Measurements from ENCODE around the gene SETBP1. TPM values are rescaled to one million over a fixed set of nuclear protein-coding genes. Genes with fewer than 3 reads are reported as not detected.
A peak's percentile ranks its signal among the peaks of the same experiment; 100 is the strongest.

SETBP1 gene
- total and polyA plus RNA-seq, 9 of the 15 experiments (the other 6 are each of a cell fraction or from before 2014, with no cell fraction given) = under 0.01 to 0.13 (median 0.04) TPM

GRCh38 chr18:45056926-45057325 is 376.2 kb downstream of the SETBP1 start:
- in situ Hi-C loops (cut with MboI) (no loop called here), intact Hi-C loops (cut with micrococcal nuclease) (no loop called here)
- ChIA-PET CTCF (ENCODE audit: low intra/inter-chr PET ratio) (no interaction called here), POLR2A (no interaction called here)
- Histone ChIP-seq H3K4me1 (replicated peaks in 1 of 2; ENCODE audit: control insufficient read depth in 2 of 2, insufficient read depth in 2 of 2, low read length in 2 of 2) (peaks cover 0 to 37% of the 10 kb centered on the region in 2 experiments; a peak in 2 of 5 replicates), H3K27me3 (ENCODE audit: control insufficient read depth in 2 of 2, insufficient read depth in 2 of 2, low read length in 2 of 2) (no peaks in the 10 kb centered on the region), H3K79me2 (ENCODE audit: control insufficient read depth, insufficient read depth, low read length) (no peaks in the 10 kb centered on the region), H3K36me3 (ENCODE audit: control insufficient read depth, insufficient read depth, low read length) (no peaks in the 10 kb centered on the region), H3K9me3 (replicated peaks; ENCODE audit: control insufficient read depth, insufficient read depth, low read depth, low read length) (no peaks in the 10 kb centered on the region), H4K20me1 (replicated peaks; ENCODE audit: control insufficient read depth, insufficient read depth, low read length) (no peaks in the 10 kb centered on the region), H2AFZ (ENCODE audit: low read depth, low read length) (peak overlapping the region; percentile 74), H3K9ac (ENCODE audit: insufficient read depth in 1 of 2, low read depth in 2 of 2, low read length in 2 of 2) (no peak overlapping the region), H3K4me2 (ENCODE audit: insufficient read depth, low read length) (no peak overlapping the region), H3K27ac (ENCODE audit: extremely low read depth, low read depth, low read length) (no peak overlapping the region), H3K9me1 (ENCODE audit: control insufficient read depth, insufficient read depth, low read length) (no peaks in the 10 kb centered on the region), H3K4me3 (no peak overlapping the region)
- TF ChIP-seq IRF2 (CRISPR knock-in tag; IDR thresholded peaks at IDR 0.05) (no peak), ZNF780A (CRISPR knock-in tag; IDR thresholded peaks at IDR 0.05) (no peak), RBM39 (optimal IDR thresholded peaks at IDR 0.05; ENCODE audit: low read depth, low read length) (no peak)
- no peak for ATAC-seq
- no TSS peak for BruUV-seq (replicated peaks)
- FAIRE-seq = no peak
- DNase-seq (ENCODE audit: extremely low read depth in 1 of 4, low spot score in 3 of 4) = no peak

GRCh38 chr18:45057955-45058600 is 377.4 kb downstream of the SETBP1 start:
- ATAC-seq (no peak), DNase-seq (ENCODE audit: extremely low read depth in 1 of 4, low spot score in 3 of 4) (no peak), FAIRE-seq (no peak)
- no peaks in the 10 kb centered on the region for H3K9me1 ChIP-seq (ENCODE audit: control insufficient read depth, insufficient read depth, low read length)
- WGBS (ENCODE audit: insufficient coverage, low coverage, missing lambda C conversion rate) = 17% methylated on average over 4 of the region's 4 CpGs
- BruUV-seq (replicated peaks) = no TSS peak
- no peak overlapping the region for H3K27ac ChIP-seq (ENCODE audit: extremely low read depth, low read depth, low read length)
- no peaks in the 10 kb centered on the region for H3K9me3 ChIP-seq (replicated peaks; ENCODE audit: control insufficient read depth, insufficient read depth, low read depth, low read length)
- in situ Hi-C loops (cut with MboI) = no loop called here
- no peaks in the 10 kb centered on the region for H4K20me1 ChIP-seq (replicated peaks; ENCODE audit: control insufficient read depth, insufficient read depth, low read length)
- no peak overlapping the region for H3K4me2 ChIP-seq (ENCODE audit: insufficient read depth, low read length)
- 0 out of 2 replicates have a peak overlapping the region, but pooled peaks have one; percentile 31 for H2AFZ ChIP-seq (ENCODE audit: low read depth, low read length)
- no peaks in the 10 kb centered on the region for H3K36me3 ChIP-seq (ENCODE audit: control insufficient read depth, insufficient read depth, low read length)
- ChIA-PET CTCF (ENCODE audit: low intra/inter-chr PET ratio) (no interaction called here), POLR2A (no interaction called here)
- H3K79me2 ChIP-seq (ENCODE audit: control insufficient read depth, insufficient read depth, low read length) = no peaks in the 10 kb centered on the region
- H3K4me1 ChIP-seq (replicated peaks in 1 of 2; ENCODE audit: control insufficient read depth in 2 of 2, insufficient read depth in 2 of 2, low read length in 2 of 2) = peaks cover 2 to 48% of the 10 kb centered on the region in 2 experiments; a peak in 4 of 5 replicates
- TF ChIP-seq UBTF (IDR thresholded peaks at IDR 0.05; ENCODE audit: borderline replicate concordance in 1 of 2, low read depth in 2 of 2, low read length in 2 of 2) (no peak), NR4A1 (CRISPR knock-in tag; IDR thresholded peaks at IDR 0.05) (no peak), NR4A1 (tag; IDR thresholded peaks at IDR 0.05) (no peak), ZBTB2 (IDR thresholded peaks at IDR 0.05) (no peak), ARID1B (IDR thresholded peaks at IDR 0.05) (no peak), BRF1 (IDR thresholded peaks at IDR 0.05; ENCODE audit: borderline replicate concordance, extremely low read depth, insufficient read length) (no peak), RBM14 (IDR thresholded peaks at IDR 0.05; ENCODE audit: borderline replicate concordance, insufficient read depth, low read depth, low read length) (no peak)
- intact Hi-C loops (cut with micrococcal nuclease) = no loop called here
- H3K4me3 ChIP-seq = no peak overlapping the region
- H3K27me3 ChIP-seq (ENCODE audit: control insufficient read depth in 2 of 2, insufficient read depth in 2 of 2, low read length in 2 of 2) = no peaks in the 10 kb centered on the region
- no peak overlapping the region for H3K9ac ChIP-seq (ENCODE audit: insufficient read depth in 1 of 2, low read depth in 2 of 2, low read length in 2 of 2)
